Right lung (tissue), 5 donors: ENCODE data around the gene ICA1. TPM values are rescaled to one million over a fixed set of nuclear protein-coding genes. Genes with fewer than 3 reads are reported as not detected.

Experiments used
- polyA plus RNA-seq, 5 donors: library from polyadenylated mRNA; unstranded; fragments of 120-200 nt; gene quantifications; one replicate each; pipeline versions ENCODE4 v1.2.1 to v1.2.3, GENCODE V29; 2013; ENCODE audit warnings: inconsistent platforms in 1 of 5, low replicate concordance in 1 of 5; ENCODE audit not compliant: insufficient read length in 5 of 5, insufficient read depth in 1 of 5

ICA1 gene
- polyA plus RNA-seq, 5 donors, result 34.5 to 48.9 (median 37.5) TPM

Other genes starting within 250 kb of the ICA1 start
- under 1 TPM in 1 of 5 donors, not detected in 4; 0.10 TPM for gene NXPH1, start 171.4 kb upstream of the ICA1 start, polyA plus RNA-seq